Measurements from ENCODE around the gene RNF144A. TPM values are rescaled to one million over a fixed set of nuclear protein-coding genes. Genes with fewer than 3 reads are reported as not detected.

RNF144A gene
- total and polyA plus RNA-seq, 9 donors, result 10.4 to 47.7 (median 23.9) TPM

DNA sequence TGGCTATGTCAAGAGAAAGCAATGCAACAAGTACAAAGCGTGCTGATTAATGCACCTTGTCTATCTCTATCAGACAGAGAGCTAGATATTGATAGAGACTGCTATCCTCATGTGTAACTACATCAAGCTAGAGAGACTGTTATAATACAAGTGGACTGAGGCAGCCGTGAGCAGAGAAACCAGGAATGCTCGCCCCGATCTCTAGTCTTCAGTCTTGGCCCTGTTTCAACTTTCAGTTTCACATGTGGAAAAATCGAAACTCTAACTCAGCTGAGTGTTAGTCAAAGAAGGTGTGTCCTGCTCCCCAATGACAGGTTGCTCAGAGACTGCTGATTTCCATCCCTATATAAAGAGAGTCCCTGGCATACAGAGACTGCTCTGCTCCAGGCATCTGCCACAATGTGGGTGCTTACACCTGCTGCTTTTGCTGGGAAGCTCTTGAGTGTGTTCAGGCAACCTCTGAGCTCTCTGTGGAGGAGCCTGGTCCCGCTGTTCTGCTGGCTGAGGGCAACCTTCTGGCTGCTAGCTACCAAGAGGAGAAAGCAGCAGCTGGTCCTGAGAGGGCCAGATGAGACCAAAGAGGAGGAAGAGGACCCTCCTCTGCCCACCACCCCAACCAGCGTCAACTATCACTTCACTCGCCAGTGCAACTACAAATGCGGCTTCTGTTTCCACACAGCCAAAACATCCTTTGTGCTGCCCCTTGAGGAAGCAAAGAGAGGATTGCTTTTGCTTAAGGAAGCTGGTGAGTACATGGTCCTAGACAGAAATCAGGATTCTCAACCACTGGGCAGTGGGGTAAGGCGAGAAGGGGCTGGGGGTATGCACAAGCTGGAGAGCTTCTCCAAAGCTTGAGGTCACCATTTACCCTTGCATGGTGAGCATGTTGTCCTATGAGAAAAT, 39.6 kb upstream of the RNF144A start, which contains the start of gene RSAD2:
RSAD2 (plus strand) TSS at position 376 of the 903 bp plus-strand sequence; CDS start at position 400, 24 bp downstream.
- Histone ChIP-seq H3K27me3 (no peaks in the 10 kb centered on the region), H3K36me3 (no peaks in the 10 kb centered on the region), H3K4me3 (peak within 1 kb of the TSS; percentile 50), H3K27ac (peak within 1 kb of the TSS in 1 of 2 donors; percentile 73), H3K4me1 (ENCODE audit: insufficient read depth) (no peaks in the 10 kb centered on the region), H3K9me3 (no peaks in the 10 kb centered on the region)
- 9 to 14% (median 11%) methylated on average over 9 to 10 of the region's 10 CpGs for WGBS, 3 donors
- DNase-seq, result peak in 4 of 5 donors; percentile 32 to 49 (median 43)
- intact Hi-C loops (cut with DNase I), result no loop called here
- TF ChIP-seq EP300 (IDR thresholded peaks at IDR 0.05), result no peak
- TF ChIP-seq, protein P1, sequence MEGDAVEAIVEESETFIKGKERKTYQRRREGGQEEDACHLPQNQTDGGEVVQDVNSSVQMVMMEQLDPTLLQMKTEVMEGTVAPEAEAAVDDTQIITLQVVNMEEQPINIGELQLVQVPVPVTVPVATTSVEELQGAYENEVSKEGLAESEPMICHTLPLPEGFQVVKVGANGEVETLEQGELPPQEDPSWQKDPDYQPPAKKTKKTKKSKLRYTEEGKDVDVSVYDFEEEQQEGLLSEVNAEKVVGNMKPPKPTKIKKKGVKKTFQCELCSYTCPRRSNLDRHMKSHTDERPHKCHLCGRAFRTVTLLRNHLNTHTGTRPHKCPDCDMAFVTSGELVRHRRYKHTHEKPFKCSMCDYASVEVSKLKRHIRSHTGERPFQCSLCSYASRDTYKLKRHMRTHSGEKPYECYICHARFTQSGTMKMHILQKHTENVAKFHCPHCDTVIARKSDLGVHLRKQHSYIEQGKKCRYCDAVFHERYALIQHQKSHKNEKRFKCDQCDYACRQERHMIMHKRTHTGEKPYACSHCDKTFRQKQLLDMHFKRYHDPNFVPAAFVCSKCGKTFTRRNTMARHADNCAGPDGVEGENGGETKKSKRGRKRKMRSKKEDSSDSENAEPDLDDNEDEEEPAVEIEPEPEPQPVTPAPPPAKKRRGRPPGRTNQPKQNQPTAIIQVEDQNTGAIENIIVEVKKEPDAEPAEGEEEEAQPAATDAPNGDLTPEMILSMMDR (IDR thresholded peaks at IDR 0.05), result no peak
- no peak for TF ChIP-seq POLR2A (IDR thresholded peaks at IDR 0.05)

DNA sequence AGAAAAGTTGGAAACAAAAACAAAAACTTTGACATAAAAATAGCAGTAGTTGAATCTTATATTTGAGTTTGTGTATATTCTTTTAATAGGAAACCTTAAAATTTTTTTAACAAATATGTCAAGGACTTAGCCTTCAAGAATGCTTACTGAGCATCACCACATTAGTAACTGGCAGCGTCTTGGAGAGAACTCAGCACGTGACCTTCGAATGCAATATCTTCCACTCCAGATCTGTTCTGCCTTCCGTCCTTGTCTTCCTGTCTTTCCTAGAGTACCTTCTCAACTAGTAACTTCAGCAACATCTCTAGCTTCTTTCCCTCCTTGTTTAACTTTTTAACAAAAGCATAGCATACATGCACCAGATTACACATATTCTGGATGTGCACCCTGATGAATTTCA, 38.7 kb upstream of the RNF144A start:
- no peak overlapping the region for H3K4me3 ChIP-seq
- intact Hi-C loops (cut with DNase I), result no loop called here

DNA sequence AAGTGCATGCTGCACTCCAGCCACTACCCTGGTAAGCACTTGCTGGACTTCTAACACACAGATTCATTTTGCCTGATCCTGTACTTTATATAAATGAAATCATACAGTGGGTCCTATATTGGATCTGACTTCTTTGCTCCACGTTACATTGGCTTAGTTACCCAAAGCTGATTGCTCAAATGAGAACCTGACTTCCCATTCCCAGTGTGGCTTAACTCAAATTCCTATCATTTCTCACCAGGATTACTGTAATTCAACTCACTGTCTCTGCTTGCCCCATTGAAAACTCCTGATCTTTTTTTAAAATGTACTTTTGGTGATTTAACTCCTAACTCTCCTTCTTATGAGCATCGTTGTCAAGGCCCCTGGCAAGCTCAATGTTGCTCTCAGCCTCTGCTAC, 38.2 kb upstream of the RNF144A start:
- Histone ChIP-seq H3K27ac (no peak overlapping the region), H3K27me3 (no peaks in the 10 kb centered on the region), H3K9me3 (no peaks in the 10 kb centered on the region), H3K4me1 (ENCODE audit: insufficient read depth) (peaks cover 2% of the 10 kb centered on the region), H3K4me3 (no peak overlapping the region), H3K36me3 (no peaks in the 10 kb centered on the region)
- WGBS, 3 donors, result 63 to 81% (median 79%) methylated on average over 2 of the region's 2 CpGs
- intact Hi-C loops (cut with DNase I), result no loop called here
- TF ChIP-seq, protein P1 (IDR thresholded peaks at IDR 0.05), result no peak
- TF ChIP-seq POLR2A (IDR thresholded peaks at IDR 0.05), result no peak
- no peak for TF ChIP-seq EP300 (IDR thresholded peaks at IDR 0.05)
- DNase-seq, result no peak

More for the DNA sequence above, 38.7 kb upstream of the RNF144A start:
- TF ChIP-seq, protein P1 (IDR thresholded peaks at IDR 0.05), result no peak
- TF ChIP-seq POLR2A (IDR thresholded peaks at IDR 0.05), result no peak
- no peak for TF ChIP-seq EP300 (IDR thresholded peaks at IDR 0.05)
- Histone ChIP-seq H3K9me3 (no peaks in the 10 kb centered on the region), H3K4me1 (ENCODE audit: insufficient read depth) (peaks cover 2% of the 10 kb centered on the region), H3K36me3 (no peaks in the 10 kb centered on the region), H3K27me3 (no peaks in the 10 kb centered on the region), H3K27ac (no peak overlapping the region)
- 25 to 51% (median 28%) methylated on average over 4 of the region's 4 CpGs for WGBS, 3 donors
- DNase-seq, result no peak

- DNase-seq, result no peak
- intact Hi-C loops (cut with DNase I), result no loop called here
- no peak for TF ChIP-seq POLR2A (IDR thresholded peaks at IDR 0.05)
- TF ChIP-seq, protein P1 (IDR thresholded peaks at IDR 0.05), result no peak
- TF ChIP-seq EP300 (IDR thresholded peaks at IDR 0.05), result no peak
- WGBS, 3 donors, result 44 to 62% (median 60%) methylated on average over 2 of the region's 2 CpGs
- peaks cover 2% of the 10 kb centered on the region for H3K4me1 ChIP-seq (ENCODE audit: insufficient read depth)
- H3K27ac ChIP-seq, result no peak overlapping the region
- H3K27me3 ChIP-seq, result no peaks in the 10 kb centered on the region
- no peaks in the 10 kb centered on the region for H3K9me3 ChIP-seq
- no peaks in the 10 kb centered on the region for H3K36me3 ChIP-seq
- H3K4me3 ChIP-seq, result no peak overlapping the region
Observed at GRCh38 chr2:6880200-6880733, 36.9 kb upstream of the RNF144A start.

All from ovary (tissue), 9 donors.